WI38 (cell line): ENCODE results near the gene C16orf95.

Source experiments
- H3K4me3 ChIP-seq: 2 replicates; pipeline ENCODE4 v1.5.1; 2011; ENCODE audit warnings: low read depth, mild to moderate bottlenecking, control low read depth, low read length
- TF ChIP-seq, protein P1 (sequence below): IDR thresholded peaks from 2 replicates; pipeline ENCODE4 v1.5.1; 2012; ENCODE audit warnings: low read depth, mild to moderate bottlenecking, control low read depth, low read length

Gene C16orf95

DNA sequence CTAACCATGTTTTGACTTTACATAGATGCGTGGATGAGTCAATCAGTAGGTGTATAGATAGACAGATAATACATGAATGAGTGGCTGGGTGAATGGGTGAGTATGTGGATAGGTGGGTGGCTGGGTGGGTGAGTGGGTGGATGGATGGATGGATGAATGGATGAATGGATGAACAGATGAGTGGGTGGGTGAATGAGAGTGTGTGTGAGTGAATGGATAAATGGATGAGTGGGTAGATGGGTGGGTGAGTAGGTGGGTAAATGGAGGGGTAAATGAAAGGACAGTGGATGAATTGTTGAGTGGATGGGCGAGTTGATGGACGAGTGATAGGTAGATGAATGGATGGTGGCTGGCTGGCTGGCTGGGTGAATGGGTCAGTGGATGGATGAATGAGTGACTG, 23.2 kb downstream of the C16orf95 start:
- TF ChIP-seq, protein P1, sequence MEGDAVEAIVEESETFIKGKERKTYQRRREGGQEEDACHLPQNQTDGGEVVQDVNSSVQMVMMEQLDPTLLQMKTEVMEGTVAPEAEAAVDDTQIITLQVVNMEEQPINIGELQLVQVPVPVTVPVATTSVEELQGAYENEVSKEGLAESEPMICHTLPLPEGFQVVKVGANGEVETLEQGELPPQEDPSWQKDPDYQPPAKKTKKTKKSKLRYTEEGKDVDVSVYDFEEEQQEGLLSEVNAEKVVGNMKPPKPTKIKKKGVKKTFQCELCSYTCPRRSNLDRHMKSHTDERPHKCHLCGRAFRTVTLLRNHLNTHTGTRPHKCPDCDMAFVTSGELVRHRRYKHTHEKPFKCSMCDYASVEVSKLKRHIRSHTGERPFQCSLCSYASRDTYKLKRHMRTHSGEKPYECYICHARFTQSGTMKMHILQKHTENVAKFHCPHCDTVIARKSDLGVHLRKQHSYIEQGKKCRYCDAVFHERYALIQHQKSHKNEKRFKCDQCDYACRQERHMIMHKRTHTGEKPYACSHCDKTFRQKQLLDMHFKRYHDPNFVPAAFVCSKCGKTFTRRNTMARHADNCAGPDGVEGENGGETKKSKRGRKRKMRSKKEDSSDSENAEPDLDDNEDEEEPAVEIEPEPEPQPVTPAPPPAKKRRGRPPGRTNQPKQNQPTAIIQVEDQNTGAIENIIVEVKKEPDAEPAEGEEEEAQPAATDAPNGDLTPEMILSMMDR: no peak
- H3K4me3 ChIP-seq: no peak overlapping the region

- H3K4me3 ChIP-seq: no peak overlapping the region
- TF ChIP-seq, protein P1: no peak
Observed at GRCh38 chr16:87291944-87292343, 25.2 kb downstream of the C16orf95 start.

GRCh38 chr16:87288753-87289362, 28.3 kb downstream of the C16orf95 start:
- TF ChIP-seq, protein P1: no peak
- H3K4me3 ChIP-seq: no peak overlapping the region

GRCh38 chr16:87286839-87287626, 30.2 kb downstream of the C16orf95 start:
- TF ChIP-seq, protein P1: no peak
- no peak overlapping the region for H3K4me3 ChIP-seq

- TF ChIP-seq, protein P1: no peak
- H3K4me3 ChIP-seq: no peak overlapping the region
Observed at GRCh38 chr16:87284183-87284582, 33.0 kb downstream of the C16orf95 start.

- TF ChIP-seq, protein P1: no peak
Observed at GRCh38 chr16:87279094-87279658, 38.0 kb downstream of the C16orf95 start.

More at GRCh38 chr16:87279094-87279658, 38.0 kb downstream of the C16orf95 start:
- H3K4me3 ChIP-seq: no peak overlapping the region
